Measurements from ENCODE around the gene MKRN1.
"Not testable (repeated sequence)": the region's sequence is repeated elsewhere in the genome, so short reads cannot be mapped to it uniquely, and the experiment has no call there.

The MKRN1 gene

GRCh38 chr7:140518370-140519006, 39.2 kb upstream of the MKRN1 start:
- H3K4me3 ChIP-seq (replicated peaks; ENCODE audit: low read depth, low read length): no peak overlapping the region
- TF ChIP-seq CTCF (IDR thresholded peaks at IDR 0.05; ENCODE audit: low read length, missing control alignments): no peak
- no peak for DNase-seq (ENCODE audit: low read depth)

- peak; percentile 97 for TF ChIP-seq CTCF (IDR thresholded peaks at IDR 0.05; ENCODE audit: low read length, missing control alignments)
- no peak overlapping the region for H3K4me3 ChIP-seq (replicated peaks; ENCODE audit: low read depth, low read length)
- peak; percentile 95 for DNase-seq (ENCODE audit: low read depth)
These were observed 38.5 kb upstream of the MKRN1 start for GRCh38 chr7:140517546-140518369.

- TF ChIP-seq CTCF (IDR thresholded peaks at IDR 0.05; ENCODE audit: low read length, missing control alignments): no peak
- no peak for DNase-seq (ENCODE audit: low read depth)
These were observed 33.2 kb upstream of the MKRN1 start for GRCh38 chr7:140512317-140513000.

GRCh38 chr7:140509789-140510188, 30.5 kb upstream of the MKRN1 start:
- DNase-seq (ENCODE audit: low read depth): no peak
- no peak for TF ChIP-seq CTCF (IDR thresholded peaks at IDR 0.05; ENCODE audit: low read length, missing control alignments)
- H3K4me3 ChIP-seq (replicated peaks; ENCODE audit: low read depth, low read length): no peak overlapping the region

More at GRCh38 chr7:140512317-140513000, 33.2 kb upstream of the MKRN1 start:
- no peak overlapping the region for H3K4me3 ChIP-seq (replicated peaks; ENCODE audit: low read depth, low read length)

GRCh38 chr7:140507556-140507955, 28.3 kb upstream of the MKRN1 start:
- not testable (repeated sequence) for H3K4me3 ChIP-seq (replicated peaks; ENCODE audit: low read depth, low read length); DNase-seq (ENCODE audit: low read depth)

- DNase-seq (ENCODE audit: low read depth): peak; percentile 39
- TF ChIP-seq CTCF (IDR thresholded peaks at IDR 0.05; ENCODE audit: low read length, missing control alignments): no peak
- no peak overlapping the region for H3K4me3 ChIP-seq (replicated peaks; ENCODE audit: low read depth, low read length)
These were observed 27.6 kb upstream of the MKRN1 start for GRCh38 chr7:140506788-140507464.

- no peak for TF ChIP-seq CTCF (IDR thresholded peaks at IDR 0.05; ENCODE audit: low read length, missing control alignments)
- no peak overlapping the region for H3K4me3 ChIP-seq (replicated peaks; ENCODE audit: low read depth, low read length)
- no peak for DNase-seq (ENCODE audit: low read depth)
These were observed 22.7 kb upstream of the MKRN1 start for GRCh38 chr7:140501966-140502365.

- not testable (repeated sequence) for DNase-seq (ENCODE audit: low read depth); H3K4me3 ChIP-seq (replicated peaks; ENCODE audit: low read depth, low read length)
These were observed 18.5 kb upstream of the MKRN1 start for GRCh38 chr7:140497807-140498206.

Data from fibroblast of pulmonary artery (primary cell).